ENCODE results near the gene SASS6.

Gene SASS6

GRCh38 chr1:100045206-100045605, 87.5 kb downstream of the SASS6 start:
- no peak for DNase-seq (ENCODE audit: low read depth)

GRCh38 chr1:100039591-100039990, 93.1 kb downstream of the SASS6 start:
- DNase-seq (ENCODE audit: low read depth), result no peak

GRCh38 chr1:100038660-100039287, 94.0 kb downstream of the SASS6 start:
- DNase-seq (ENCODE audit: low read depth), result peak; percentile 69

GRCh38 chr1:100037927-100038659, 94.6 kb downstream of the SASS6 start:
- DNase-seq (ENCODE audit: low read depth), result peak; percentile 83

GRCh38 chr1:100037656-100037926, 95.1 kb downstream of the SASS6 start:
- DNase-seq (ENCODE audit: low read depth), result no peak

GRCh38 chr1:100036718-100037655, 95.7 kb downstream of the SASS6 start:
- no peak for DNase-seq (ENCODE audit: low read depth)

- DNase-seq (ENCODE audit: low read depth), result no peak
Measured at GRCh38 chr1:100035214-100035613, 97.5 kb downstream of the SASS6 start.

- no peak for DNase-seq (ENCODE audit: low read depth)
Measured at GRCh38 chr1:100034470-100034869, 98.3 kb downstream of the SASS6 start.

All from stimulated activated CD4-positive, alpha-beta T cell treated with anti-CD3 and anti-CD28 coated beads, Interleukin-2, amount 100 ng/mL, for 4 hours (primary cell).